HepG2 (cell line): ENCODE results near the gene NUDT9. TPM values are rescaled to one million over a fixed set of nuclear protein-coding genes. Genes with fewer than 3 reads are reported as not detected.

Source experiments
- ATAC-seq: fragments of 200-7000 bp; cut with Tn5 transposase; 3 replicates; pipeline ENCODE4 v1.9.1; 2020; ENCODE audit warnings: mild to moderate bottlenecking, moderate library complexity
- BruUV-seq: library from RNA; stranded (reverse); fragments of 400-500 nt; replicated peaks from 2 replicates; lab custom pipeline; 2021; lab: Mats Ljungman, UMichigan
- CTCF ChIA-PET: fragments of 300-600 bp; formaldehyde crosslinking; extraction: SDS; loops from one replicate; lab custom pipeline; 2021; ENCODE audit warnings: low total read pairs, inconsistent platforms, low intra/inter-chr PET ratio; lab: Yijun Ruan, JAX
- POLR2A ChIA-PET: fragments of 350-600 bp; sonication (Branson Sonifier 250); formaldehyde crosslinking; loops from one replicate; lab custom pipeline; 2020; ENCODE audit warnings: antibody characterized with exemption, inconsistent platforms; lab: Yijun Ruan, JAX
- DNase-seq: peaks from one replicate; pipeline ENCODE4 v3.0.0-alpha.2; 2015; ENCODE audit warnings: low spot score
- FAIRE-seq: peaks from 3 replicates; lab custom pipeline; 2011; peaks lifted over from hg19 to GRCh38; lab: Jason Lieb, UNC
- H2AFZ ChIP-seq: one replicate; pipeline ENCODE4 v1.6.1; 2011; ENCODE audit warnings: low read length, inconsistent platforms
- H3K27ac ChIP-seq: fragments of 300-600 bp; 3 replicates; pipeline ENCODE4 v1.8.0; 2011; ENCODE audit warnings: mixed run types, mild to moderate bottlenecking, mixed read lengths, low read length, inconsistent platforms; ENCODE audit not compliant: insufficient read depth; ENCODE audit errors: extremely low read length
- H3K27me3 ChIP-seq, 2 experiments: fragments of 200-600 bp in 1 of 2; 2 replicates in 1 of 2; 3 replicates in 1 of 2; pipeline versions ENCODE4 v1.6.0 to v1.8.0; 2011; ENCODE audit warnings: low read length in 2 of 2, mild to moderate bottlenecking in 2 of 2, moderate library complexity in 2 of 2, inconsistent platforms in 1 of 2; ENCODE audit not compliant: insufficient read depth in 2 of 2, control insufficient read depth in 1 of 2
- H3K36me3 ChIP-seq, 2 experiments: fragments of 200-600 bp in 1 of 2; replicated peaks in 1 of 2; 2 replicates in 1 of 2; 3 replicates in 1 of 2; pipeline versions ENCODE4 v1.5.1 to v1.8.0; 2011; ENCODE audit warnings: low read length in 2 of 2, inconsistent platforms in 1 of 2; ENCODE audit not compliant: insufficient read depth in 2 of 2, control insufficient read depth in 1 of 2
- H3K4me1 ChIP-seq: 2 replicates; pipeline ENCODE4 v1.5.1; 2012; ENCODE audit warnings: low read length, inconsistent platforms; ENCODE audit not compliant: insufficient read depth
- H3K4me2 ChIP-seq: 2 replicates; pipeline ENCODE4 v1.6.0; 2011; ENCODE audit warnings: low read depth, low read length, inconsistent platforms
- H3K4me3 ChIP-seq, 3 experiments: fragments of 200-600 bp in 1 of 3; sonication (generic), shearing (Covaris generic) in 1 of 3; replicated peaks in 1 of 3; 2 replicates each; pipeline ENCODE4 v1.5.1; 2011 to 2016; ENCODE audit warnings: low read length in 3 of 3, inconsistent platforms in 2 of 3, low read depth in 2 of 3, mild to moderate bottlenecking in 2 of 3, control low read depth in 1 of 3, mixed read lengths in 1 of 3; ENCODE audit not compliant: insufficient read depth in 1 of 3
- H3K79me2 ChIP-seq: one replicate; pipeline ENCODE4 v1.6.1; 2011; ENCODE audit warnings: low read length, inconsistent platforms; ENCODE audit not compliant: insufficient read depth
- H3K9ac ChIP-seq: 2 replicates; pipeline ENCODE4 v1.6.0; 2011; ENCODE audit warnings: mild to moderate bottlenecking, low read depth, low read length, inconsistent platforms; ENCODE audit not compliant: insufficient read depth
- H3K9me3 ChIP-seq: 2 replicates; pipeline ENCODE4 v1.5.1; 2012; ENCODE audit warnings: mild to moderate bottlenecking, low read length
- H4K20me1 ChIP-seq: 2 replicates; pipeline ENCODE4 v1.6.0; 2011; ENCODE audit warnings: inconsistent platforms, mild to moderate bottlenecking, low read length, moderate library complexity; ENCODE audit not compliant: insufficient read depth
- BCL3 ChIP-seq: sonication (generic); formaldehyde crosslinking; IDR thresholded peaks from 2 replicates; pipeline ENCODE4 v1.5.1; 2020; ENCODE audit warnings: mild to moderate bottlenecking, missing genetic modification reagents, moderate library complexity
- BCL6 ChIP-seq: IDR thresholded peaks from 2 replicates; pipeline ENCODE4 v1.6.1; 2016; ENCODE audit warnings: missing genetic modification reagents, missing compliant biosample characterization
- HNRNPH1 ChIP-seq: fragments of 200-400 bp; formaldehyde crosslinking; optimal IDR thresholded peaks from 2 replicates; pipeline ENCODE3; 2017; ENCODE audit warnings: mild to moderate bottlenecking, low read depth, low read length
- PHF5A ChIP-seq: IDR thresholded peaks from one replicate; pipeline ENCODE4 v1.6.1; 2018; ENCODE audit warnings: low read depth, missing genetic modification reagents; ENCODE audit not compliant: unreplicated experiment
- TEAD2 ChIP-seq: sonication (generic); formaldehyde crosslinking; IDR thresholded peaks from 2 replicates; pipeline ENCODE4 v1.9.0; 2021; ENCODE audit warnings: missing genetic modification reagents
- WIZ ChIP-seq: sonication (generic); formaldehyde crosslinking; IDR thresholded peaks from 2 replicates; pipeline ENCODE4 v1.5.1; 2020; ENCODE audit warnings: mild to moderate bottlenecking, missing genetic modification reagents
- YEATS2 ChIP-seq: sonication (generic); formaldehyde crosslinking; IDR thresholded peaks from 2 replicates; pipeline ENCODE4 v1.4.0; 2020; ENCODE audit warnings: missing genetic modification reagents, borderline replicate concordance
- ZNF331 ChIP-seq: sonication (generic); formaldehyde crosslinking; IDR thresholded peaks from 2 replicates; pipeline ENCODE4 v1.4.0; 2020; ENCODE audit warnings: missing genetic modification reagents
- ZSCAN30 ChIP-seq: sonication (generic); formaldehyde crosslinking; IDR thresholded peaks from 2 replicates; pipeline ENCODE4 v1.5.0; 2020; ENCODE audit warnings: mild to moderate bottlenecking, missing genetic modification reagents
- WGBS: methylation state at CpG from one replicate; pipeline ENCODE4 v1.1.6; 2017; ENCODE audit warnings: low lambda C conversion rate; 5-methylcytosine and 5-hydroxymethylcytosine counted together
- in situ Hi-C: cut with HindIII; loops from 2 replicates; pipeline ENCODE4 v1.10.0; 2017; ENCODE audit warnings: low pct_unique_long_range_greater_than_20kb; ENCODE audit not compliant: extremely low pct_ligation_motif_present
- intact Hi-C: fragments of 100-400 bp; cut with micrococcal nuclease; formaldehyde crosslinking; loops from one replicate; pipeline ENCODE4 v1.10.0; 2022; ENCODE audit not compliant: unreplicated experiment
- polyA plus RNA-seq, 8 experiments: library from polyadenylated mRNA; depleted of rRNA in 3 of 8; stranded (reverse) in 7 of 8; unstranded in 1 of 8; fragments of >200 nt; fragmentation: Illumina TruSeq in 4 of 8; extraction: Trizol in 4 of 8; gene quantifications; 2 replicates each; pipeline versions ENCODE4 v1.2.1 to v1.2.3, GENCODE V29; 2011 to 2016; ENCODE audit warnings: low read depth in 4 of 8, missing spikeins in 1 of 8, mixed read lengths in 1 of 8; ENCODE audit not compliant: insufficient read depth in 1 of 8
- total RNA-seq, 5 experiments: library from RNA; depleted of rRNA; stranded (reverse); fragments of >200 nt; fragmentation: Illumina TruSeq; extraction: Trizol; gene quantifications; 2 replicates each; pipeline ENCODE4 v1.2.3, GENCODE V29; 2016; ENCODE audit warnings: low read depth in 1 of 5
- TF ChIP-seq, protein P1 (sequence below): sonication (generic); formaldehyde crosslinking; IDR thresholded peaks from 2 replicates; pipeline ENCODE4 v1.4.0; 2020; ENCODE audit warnings: missing genetic modification reagents, borderline replicate concordance
- TF ChIP-seq, protein P2 (sequence below), 2 experiments: fragments of 450-650 bp in 1 of 2; sonication (generic) in 1 of 2; formaldehyde crosslinking; IDR thresholded peaks; 2 replicates each; pipeline versions ENCODE4 v1.5.0 to v1.8.0; 2020 to 2022; ENCODE audit warnings: mild to moderate bottlenecking in 1 of 2, missing genetic modification reagents in 1 of 2

The NUDT9 gene
- total and polyA plus RNA-seq, 2 of the 13 experiments (the other 11 are each of a cell fraction or from before 2014, with no cell fraction given): 10.4 to 12.3 TPM

GRCh38 chr4:87430038-87430437 lies 7.7 kb downstream of the NUDT9 start:
- no TSS peak for BruUV-seq
- ATAC-seq (no peak), FAIRE-seq (no peak), DNase-seq (no peak)
- Histone ChIP-seq H3K27ac (no peak overlapping the region), H3K4me3 (no peak overlapping the region), H3K9me3 (no peaks in the 10 kb centered on the region), H3K9ac (no peak overlapping the region), H3K4me2 (no peak overlapping the region), H3K36me3 (peaks cover 0 to 2% of the 10 kb centered on the region in 2 experiments; a peak in 1 of 5 replicates), H3K79me2 (peaks cover 57% of the 10 kb centered on the region), H3K4me1 (peaks cover 41% of the 10 kb centered on the region), H4K20me1 (0 out of 2 replicates have a peak, but pooled peaks cover 2% of the 10 kb centered on the region)
- 96% methylated on average over 2 of the region's 2 CpGs for WGBS
- TF ChIP-seq WIZ: no peak
- no peak for TF ChIP-seq BCL3 (CRISPR knock-in tag)
- TF ChIP-seq BCL6: no peak
- TF ChIP-seq, protein P1, sequence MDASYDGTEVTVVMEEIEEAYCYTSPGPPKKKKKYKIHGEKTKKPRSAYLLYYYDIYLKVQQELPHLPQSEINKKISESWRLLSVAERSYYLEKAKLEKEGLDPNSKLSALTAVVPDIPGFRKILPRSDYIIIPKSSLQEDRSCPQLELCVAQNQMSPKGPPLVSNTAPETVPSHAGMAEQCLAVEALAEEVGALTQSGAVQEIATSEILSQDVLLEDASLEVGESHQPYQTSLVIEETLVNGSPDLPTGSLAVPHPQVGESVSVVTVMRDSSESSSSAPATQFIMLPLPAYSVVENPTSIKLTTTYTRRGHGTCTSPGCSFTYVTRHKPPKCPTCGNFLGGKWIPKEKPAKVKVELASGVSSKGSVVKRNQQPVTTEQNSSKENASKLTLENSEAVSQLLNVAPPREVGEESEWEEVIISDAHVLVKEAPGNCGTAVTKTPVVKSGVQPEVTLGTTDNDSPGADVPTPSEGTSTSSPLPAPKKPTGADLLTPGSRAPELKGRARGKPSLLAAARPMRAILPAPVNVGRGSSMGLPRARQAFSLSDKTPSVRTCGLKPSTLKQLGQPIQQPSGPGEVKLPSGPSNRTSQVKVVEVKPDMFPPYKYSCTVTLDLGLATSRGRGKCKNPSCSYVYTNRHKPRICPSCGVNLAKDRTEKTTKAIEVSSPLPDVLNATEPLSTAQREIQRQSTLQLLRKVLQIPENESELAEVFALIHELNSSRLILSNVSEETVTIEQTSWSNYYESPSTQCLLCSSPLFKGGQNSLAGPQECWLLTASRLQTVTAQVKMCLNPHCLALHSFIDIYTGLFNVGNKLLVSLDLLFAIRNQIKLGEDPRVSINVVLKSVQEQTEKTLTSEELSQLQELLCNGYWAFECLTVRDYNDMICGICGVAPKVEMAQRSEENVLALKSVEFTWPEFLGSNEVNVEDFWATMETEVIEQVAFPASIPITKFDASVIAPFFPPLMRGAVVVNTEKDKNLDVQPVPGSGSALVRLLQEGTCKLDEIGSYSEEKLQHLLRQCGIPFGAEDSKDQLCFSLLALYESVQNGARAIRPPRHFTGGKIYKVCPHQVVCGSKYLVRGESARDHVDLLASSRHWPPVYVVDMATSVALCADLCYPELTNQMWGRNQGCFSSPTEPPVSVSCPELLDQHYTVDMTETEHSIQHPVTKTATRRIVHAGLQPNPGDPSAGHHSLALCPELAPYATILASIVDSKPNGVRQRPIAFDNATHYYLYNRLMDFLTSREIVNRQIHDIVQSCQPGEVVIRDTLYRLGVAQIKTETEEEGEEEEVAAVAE (CRISPR knock-in tag): no peak
- TF ChIP-seq PHF5A (CRISPR knock-in tag): no peak
- no peak for TF ChIP-seq TEAD2 (CRISPR knock-in tag)
- TF ChIP-seq ZNF331 (CRISPR knock-in tag): no peak
- TF ChIP-seq HNRNPH1: no peak
- no peak for TF ChIP-seq ZSCAN30 (CRISPR knock-in tag)
- TF ChIP-seq, protein P2, sequence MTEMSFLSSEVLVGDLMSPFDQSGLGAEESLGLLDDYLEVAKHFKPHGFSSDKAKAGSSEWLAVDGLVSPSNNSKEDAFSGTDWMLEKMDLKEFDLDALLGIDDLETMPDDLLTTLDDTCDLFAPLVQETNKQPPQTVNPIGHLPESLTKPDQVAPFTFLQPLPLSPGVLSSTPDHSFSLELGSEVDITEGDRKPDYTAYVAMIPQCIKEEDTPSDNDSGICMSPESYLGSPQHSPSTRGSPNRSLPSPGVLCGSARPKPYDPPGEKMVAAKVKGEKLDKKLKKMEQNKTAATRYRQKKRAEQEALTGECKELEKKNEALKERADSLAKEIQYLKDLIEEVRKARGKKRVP (CRISPR knock-in tag; IDR thresholded peaks at IDR 0.05): no peak
- no peak for TF ChIP-seq YEATS2
- TF ChIP-seq, all 625 proteins: peak for 0
- intact Hi-C loops: no loop called here
- CTCF ChIA-PET: no interaction called here
- Histone ChIP-seq H2AFZ (no peak overlapping the region), H3K27me3 (no peaks in the 10 kb centered on the region)
- POLR2A ChIA-PET: no interaction called here
- in situ Hi-C loops: loop anchor here (10.0 kb wide), 1 partner anchor 45 kb away; no protein-coding TSS in a partner anchor
